Naive B cell (primary cell): ENCODE measurements around the gene ZNF580. TPM values are rescaled to one million over a fixed set of nuclear protein-coding genes. Genes with fewer than 3 reads are reported as not detected.
A peak's percentile ranks its signal among the peaks of the same experiment; 100 is the strongest.

ENCODE experiments used
- ATAC-seq, 2 donors: fragments of 150-1000 bp; cut with Tn5 transposase; 2 replicates each; pipeline ENCODE4 v1.10.0; 2021; ENCODE audit warnings: low read depth in 2 of 2, mild to moderate bottlenecking in 2 of 2, moderate library complexity in 2 of 2
- DNase-seq: peaks from one replicate; pipeline ENCODE4 v3.0.0; 2022
- H3K27ac Mint-ChIP-seq, 6 donors: one replicate each; pipeline ENCODE4 v1.8.0; 2020 to 2022; ENCODE audit warnings: mild to moderate bottlenecking in 6 of 6, mixed read lengths in 6 of 6, moderate library complexity in 5 of 6, inconsistent platforms in 2 of 6
- H3K27me3 Mint-ChIP-seq, 3 donors: one replicate each; pipeline ENCODE4 v1.8.0; 2021 to 2022; ENCODE audit warnings: mixed read lengths in 3 of 3, mild to moderate bottlenecking in 1 of 3
- H3K36me3 Mint-ChIP-seq, 2 donors: one replicate each; pipeline ENCODE4 v1.8.0; 2020 to 2022; ENCODE audit warnings: mixed read lengths in 2 of 2, inconsistent platforms in 1 of 2, mild to moderate bottlenecking in 1 of 2
- H3K4me1 Mint-ChIP-seq, 3 donors: one replicate each; pipeline ENCODE4 v1.8.0; 2020 to 2022; ENCODE audit warnings: mixed read lengths in 3 of 3, inconsistent platforms in 1 of 3, mild to moderate bottlenecking in 1 of 3, moderate library complexity in 1 of 3
- H3K4me3 Mint-ChIP-seq, 8 donors: one replicate each; pipeline ENCODE4 v1.8.0; 2020 to 2022; ENCODE audit warnings: mild to moderate bottlenecking in 8 of 8, mixed read lengths in 8 of 8, moderate library complexity in 8 of 8, inconsistent platforms in 2 of 8
- H3K9me3 Mint-ChIP-seq, 7 donors: one replicate each; pipeline ENCODE4 v1.8.0; 2020 to 2022; ENCODE audit warnings: mixed read lengths in 7 of 7, mild to moderate bottlenecking in 5 of 7, inconsistent platforms in 2 of 7, moderate library complexity in 1 of 7
- polyA plus RNA-seq, 6 donors: library from polyadenylated mRNA; unstranded; fragments of 300-500 nt; fragmentation: Illumina TruSeq; gene quantifications; one replicate each; pipeline ENCODE4 v1.2.3, GENCODE V29; 2021; ENCODE audit warnings: low read depth in 6 of 6

Gene ZNF580
- polyA plus RNA-seq, 6 donors from 2014 or later: 28.4 to 54.2 (median 31.5) TPM

DNA sequence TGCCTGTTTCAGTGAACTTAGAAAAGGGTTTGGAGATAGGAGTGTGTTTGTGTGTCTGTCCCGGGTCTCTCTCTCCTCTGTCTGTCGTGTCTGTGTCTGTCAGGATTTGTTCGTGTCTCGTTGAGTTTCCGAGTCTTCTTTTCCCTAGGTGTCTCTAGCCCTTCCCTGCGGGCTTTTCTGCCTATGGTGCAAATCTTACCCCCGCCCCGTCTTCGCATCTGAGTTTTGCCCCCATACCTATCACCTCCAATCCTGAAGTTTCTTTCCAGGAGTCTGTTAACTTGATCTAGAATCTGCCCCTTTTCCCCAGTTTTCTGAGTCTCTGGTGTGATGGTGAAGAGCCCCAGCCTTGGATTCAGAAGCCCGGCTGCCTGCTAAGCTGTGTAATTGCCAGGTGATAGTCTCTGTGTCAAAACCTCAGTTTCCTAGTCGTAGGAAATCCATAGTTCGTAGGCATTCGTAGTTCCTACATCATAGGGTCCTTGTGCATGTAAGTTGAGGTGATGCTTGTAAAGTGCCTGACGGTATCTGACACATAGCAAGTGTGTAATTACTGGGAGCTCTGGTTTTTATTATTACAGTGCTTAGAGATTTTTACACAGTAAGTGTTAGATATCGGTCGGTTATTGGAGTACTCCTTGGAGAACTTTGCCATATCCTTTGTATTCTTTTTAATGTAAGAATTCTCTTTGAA is 35.0 kb downstream of the ZNF580 start:
- H3K4me3 Mint-ChIP-seq: peak overlapping the region; percentile 95 to 100 (median 96)
- peak overlapping the region; percentile 85 to 99 (median 96) for H3K27ac Mint-ChIP-seq
- no peak for ATAC-seq
- peaks cover 57 to 83% (median 77%) of the 10 kb centered on the region in 3 donors for H3K4me1 Mint-ChIP-seq
- H3K36me3 Mint-ChIP-seq: peaks cover 3 to 19% of the 10 kb centered on the region in 2 donors
- no peaks in the 10 kb centered on the region for H3K9me3 Mint-ChIP-seq
- DNase-seq: no peak
- H3K27me3 Mint-ChIP-seq: no peaks in the 10 kb centered on the region

GRCh38 chr19:55676383-55676782 is 35.6 kb downstream of the ZNF580 start:
- no peak for DNase-seq
- peak overlapping the region in 5 of 6 donors; percentile 31 to 97 (median 91) for H3K27ac Mint-ChIP-seq
- H3K4me1 Mint-ChIP-seq: peaks cover 52 to 79% (median 71%) of the 10 kb centered on the region in 3 donors
- H3K4me3 Mint-ChIP-seq: peak overlapping the region; percentile 35 to 100 (median 95)
- no peaks in the 10 kb centered on the region for H3K9me3 Mint-ChIP-seq
- peaks cover 3 to 22% of the 10 kb centered on the region in 2 donors for H3K36me3 Mint-ChIP-seq
- ATAC-seq: no peak
- no peaks in the 10 kb centered on the region for H3K27me3 Mint-ChIP-seq

GRCh38 chr19:55676889-55677505 is 36.2 kb downstream of the ZNF580 start:
- peaks cover 3 to 22% of the 10 kb centered on the region in 2 donors for H3K36me3 Mint-ChIP-seq
- DNase-seq: no peak
- H3K27ac Mint-ChIP-seq: peak overlapping the region; percentile 53 to 98 (median 96)
- ATAC-seq: no peak
- H3K9me3 Mint-ChIP-seq: no peaks in the 10 kb centered on the region
- peak overlapping the region; percentile 88 to 100 (median 95) for H3K4me3 Mint-ChIP-seq
- peaks cover 49 to 75% (median 66%) of the 10 kb centered on the region in 3 donors for H3K4me1 Mint-ChIP-seq
- no peaks in the 10 kb centered on the region for H3K27me3 Mint-ChIP-seq

DNA sequence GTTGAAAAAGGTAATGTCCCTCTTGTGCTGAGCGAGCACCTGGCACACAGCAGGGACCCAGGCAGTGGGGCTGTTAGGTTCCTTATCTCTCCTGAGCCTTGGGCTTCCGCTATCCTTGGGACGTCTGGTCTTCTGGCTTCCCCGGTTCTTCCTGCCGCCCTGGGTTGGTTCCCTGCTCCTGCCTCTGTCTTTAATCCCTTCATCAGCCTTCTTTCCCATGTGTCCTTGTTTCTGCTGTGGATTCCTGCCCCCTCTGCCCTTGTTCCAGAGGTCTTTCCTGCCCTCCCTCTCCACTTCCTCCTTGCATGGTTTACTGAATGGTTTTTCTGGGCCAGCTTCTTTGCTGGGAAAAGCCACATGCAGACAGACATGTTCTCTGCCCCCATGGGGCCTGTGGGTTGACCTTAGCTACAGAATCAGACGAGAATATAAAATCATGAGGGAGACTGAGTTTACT is 36.8 kb downstream of the ZNF580 start:
- Mint-ChIP-seq H3K9me3 (no peaks in the 10 kb centered on the region), H3K4me1 (peaks cover 52 to 71% (median 64%) of the 10 kb centered on the region in 3 donors), H3K36me3 (peaks cover 3 to 22% of the 10 kb centered on the region in 2 donors), H3K27me3 (no peaks in the 10 kb centered on the region), H3K27ac (peak overlapping the region; percentile 96 to 99 (median 97)), H3K4me3 (peak overlapping the region; percentile 83 to 99 (median 95))
- ATAC-seq: no peak
- DNase-seq: no peak

DNA sequence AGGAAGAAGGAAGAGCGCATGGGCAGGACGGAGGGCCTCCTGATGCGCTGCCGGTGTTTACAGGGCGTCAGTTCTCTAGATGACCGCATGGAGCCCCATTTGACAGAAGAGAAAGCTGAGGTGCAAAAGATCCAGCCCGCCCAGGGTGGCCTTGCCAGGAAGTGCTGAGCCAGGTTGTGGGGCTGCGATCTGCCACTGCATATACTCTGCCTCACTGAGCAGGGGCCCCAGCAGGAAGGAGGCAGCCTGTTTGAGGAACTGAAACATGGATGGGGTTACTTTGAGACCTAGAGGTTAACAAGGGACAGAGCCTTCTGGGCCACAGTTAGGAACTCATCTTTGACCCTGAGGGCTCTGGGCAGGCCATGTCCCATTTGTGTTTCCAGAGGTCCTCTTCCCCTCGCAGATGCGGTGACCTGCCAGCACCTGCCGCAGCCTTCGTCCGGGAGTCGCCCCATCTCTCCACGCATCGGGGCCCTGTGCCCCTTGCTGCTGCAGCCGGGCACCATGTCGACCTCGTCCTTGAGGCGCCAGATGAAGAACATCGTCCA is 37.4 kb downstream of the ZNF580 start:
- H3K27ac Mint-ChIP-seq: peak overlapping the region; percentile 96 to 99 (median 97)
- peaks cover 52 to 70% (median 63%) of the 10 kb centered on the region in 3 donors for H3K4me1 Mint-ChIP-seq
- no peaks in the 10 kb centered on the region for H3K9me3 Mint-ChIP-seq
- DNase-seq: peak; percentile 90
- ATAC-seq: peak; percentile 85 to 88
- H3K27me3 Mint-ChIP-seq: no peaks in the 10 kb centered on the region
- H3K36me3 Mint-ChIP-seq: peaks cover 3 to 22% of the 10 kb centered on the region in 2 donors
- H3K4me3 Mint-ChIP-seq: peak overlapping the region; percentile 83 to 99 (median 95)

DNA sequence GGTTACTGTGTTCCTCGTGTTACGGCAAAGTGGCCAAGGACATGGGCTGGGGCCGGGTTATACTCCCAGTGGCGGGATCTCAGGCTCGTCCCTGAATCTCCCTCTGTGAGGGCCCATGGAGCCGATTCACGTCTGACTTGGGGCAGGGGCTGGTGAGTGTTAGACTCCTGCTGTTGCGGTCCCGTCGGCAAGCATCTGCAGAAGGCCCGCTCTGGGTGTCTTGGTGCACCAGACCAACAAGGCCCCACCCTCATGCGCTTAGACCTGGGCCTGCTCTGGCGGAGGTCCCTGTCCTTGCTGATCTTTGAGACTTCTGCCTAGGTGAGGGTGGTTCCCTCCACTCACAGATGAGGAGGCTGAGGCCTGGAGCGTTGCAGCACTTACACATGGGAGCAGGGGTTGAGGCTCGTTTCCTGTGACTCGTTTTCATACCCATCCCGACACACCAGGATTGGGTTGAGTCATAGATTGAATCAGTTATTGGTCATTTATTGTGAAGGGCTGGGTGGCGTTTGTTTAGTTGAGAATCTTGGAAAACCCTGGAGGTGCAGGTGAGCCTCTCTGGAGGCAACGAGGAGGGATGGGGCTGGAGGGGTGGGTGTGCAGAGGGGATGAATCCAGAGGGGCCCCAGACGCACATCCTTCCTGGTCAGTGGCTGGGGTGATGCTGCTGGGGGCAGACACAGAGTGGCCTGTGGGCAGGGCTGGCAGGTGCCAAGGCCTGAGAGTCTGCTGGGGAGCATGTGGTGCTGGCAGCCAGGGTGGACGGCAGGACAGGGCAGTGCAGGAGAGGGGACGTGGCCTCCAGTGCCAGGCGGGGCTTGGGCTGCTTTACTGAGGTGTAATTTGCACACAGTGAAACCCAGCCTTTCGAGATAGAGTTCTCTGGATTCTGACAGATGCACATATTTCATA is 38.8 kb downstream of the ZNF580 start:
- Mint-ChIP-seq H3K27ac (peak overlapping the region in 5 of 6 donors; percentile 79 to 97 (median 96)), H3K9me3 (no peaks in the 10 kb centered on the region), H3K4me3 (peak overlapping the region in 6 of 8 donors; percentile 19 to 95 (median 56)), H3K4me1 (peaks cover 48 to 66% (median 66%) of the 10 kb centered on the region in 3 donors), H3K27me3 (no peaks in the 10 kb centered on the region), H3K36me3 (peaks cover 8 to 22% of the 10 kb centered on the region in 2 donors)
- DNase-seq: no peak
- ATAC-seq: no peak

- DNase-seq (no peak), ATAC-seq (no peak)
- no peaks in the 10 kb centered on the region for H3K9me3 Mint-ChIP-seq
- peak overlapping the region in 5 of 6 donors; percentile 26 to 96 (median 53) for H3K27ac Mint-ChIP-seq
- peak overlapping the region in 2 of 8 donors; percentile 19 to 95 for H3K4me3 Mint-ChIP-seq
- no peaks in the 10 kb centered on the region for H3K27me3 Mint-ChIP-seq
- peaks cover 47 to 66% (median 64%) of the 10 kb centered on the region in 3 donors for H3K4me1 Mint-ChIP-seq
- H3K36me3 Mint-ChIP-seq: peaks cover 8 to 17% of the 10 kb centered on the region in 2 donors
Measured at GRCh38 chr19:55680339-55681130, 39.7 kb downstream of the ZNF580 start.

GRCh38 chr19:55681131-55682092 is 40.6 kb downstream of the ZNF580 start:
- Mint-ChIP-seq H3K27me3 (no peaks in the 10 kb centered on the region), H3K27ac (peak overlapping the region in 2 of 6 donors; percentile 24 to 96), H3K9me3 (no peaks in the 10 kb centered on the region), H3K36me3 (peaks cover 8 to 13% of the 10 kb centered on the region in 2 donors), H3K4me3 (no peak overlapping the region), H3K4me1 (peaks cover 48 to 63% (median 61%) of the 10 kb centered on the region in 3 donors)
- ATAC-seq (no peak), DNase-seq (no peak)

DNA sequence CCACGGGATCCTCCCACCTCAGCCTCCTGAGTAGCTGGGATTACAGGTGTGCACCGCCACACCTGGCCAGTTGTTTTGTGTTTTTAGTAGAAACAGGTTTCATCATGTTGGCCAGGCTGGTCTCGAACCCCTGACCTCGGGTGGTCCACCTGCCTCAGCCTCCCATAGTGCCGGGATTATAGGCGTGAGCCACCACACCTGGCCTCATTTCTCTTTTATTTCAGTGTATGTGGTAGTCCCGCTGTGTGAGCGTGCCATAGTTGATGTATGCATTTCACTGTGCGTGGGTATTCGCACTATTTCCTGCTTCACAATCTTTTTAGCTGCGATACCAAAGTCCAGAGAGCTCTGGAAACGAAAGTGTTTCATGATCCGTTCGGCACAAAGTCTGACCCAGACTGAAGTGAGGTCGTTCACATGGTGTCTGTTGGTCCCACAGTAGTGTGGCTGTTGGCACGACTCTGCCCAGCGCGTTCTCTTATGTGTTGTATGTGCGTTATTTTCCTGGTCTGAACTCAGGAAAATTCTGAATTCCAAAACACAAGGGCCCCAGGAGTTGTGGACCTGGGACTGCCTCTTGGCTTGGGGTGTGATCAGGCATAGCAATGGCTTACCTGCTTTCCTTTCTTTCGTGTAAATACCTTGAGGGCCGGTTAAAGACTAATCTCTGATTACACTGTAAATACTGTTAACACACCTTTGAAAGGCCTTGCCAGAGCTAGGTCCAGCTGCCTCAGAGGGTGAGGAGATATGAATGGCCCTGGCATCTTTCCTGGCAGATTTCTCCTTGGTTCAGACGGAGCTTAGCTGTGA is 42.9 kb downstream of the ZNF580 start:
- no peak for ATAC-seq
- DNase-seq: no peak
- H3K27ac Mint-ChIP-seq: peak overlapping the region in 3 of 6 donors; percentile 15 to 51 (median 20)
- no peaks in the 10 kb centered on the region for H3K27me3 Mint-ChIP-seq
- H3K9me3 Mint-ChIP-seq: no peaks in the 10 kb centered on the region
- no peak overlapping the region for H3K4me3 Mint-ChIP-seq
- peaks cover 45 to 57% (median 47%) of the 10 kb centered on the region in 3 donors for H3K4me1 Mint-ChIP-seq
- H3K36me3 Mint-ChIP-seq: peaks cover 4 to 7% of the 10 kb centered on the region in 2 donors

DNA sequence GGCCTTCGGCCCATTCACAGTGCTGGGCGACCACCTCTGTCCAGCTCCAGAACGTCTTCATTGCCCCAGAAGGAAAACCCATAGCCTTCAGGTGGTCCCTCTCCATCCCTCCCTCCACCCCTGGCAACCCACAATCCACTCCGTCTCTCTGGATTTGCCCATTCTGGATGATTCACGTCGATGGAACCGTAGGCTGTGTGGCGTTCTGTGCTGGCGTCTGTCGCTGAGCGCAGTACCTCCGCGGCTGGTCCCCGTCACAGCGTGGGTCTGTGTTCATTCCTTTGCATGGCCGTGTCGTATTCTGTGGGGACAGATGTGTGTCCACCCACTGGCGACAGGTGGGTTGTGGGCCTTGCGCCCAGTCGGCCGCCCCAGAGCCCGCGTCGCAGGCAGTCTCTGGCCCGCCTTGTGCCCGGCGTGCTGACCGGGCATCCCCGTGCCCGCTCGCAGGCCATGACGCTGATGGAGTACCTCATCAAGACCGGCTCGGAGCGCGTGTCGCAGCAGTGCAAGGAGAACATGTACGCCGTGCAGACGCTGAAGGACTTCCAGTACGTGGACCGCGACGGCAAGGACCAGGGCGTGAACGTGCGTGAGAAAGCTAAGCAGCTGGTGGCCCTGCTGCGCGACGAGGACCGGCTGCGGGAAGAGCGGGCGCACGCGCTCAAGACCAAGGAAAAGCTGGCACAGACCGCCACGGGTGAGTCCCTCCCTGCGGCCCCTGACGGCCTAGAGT is 44.3 kb downstream of the ZNF580 start:
- Mint-ChIP-seq H3K9me3 (no peaks in the 10 kb centered on the region), H3K4me3 (no peak overlapping the region), H3K36me3 (peaks cover 4 to 7% of the 10 kb centered on the region in 2 donors), H3K27me3 (no peaks in the 10 kb centered on the region), H3K4me1 (peaks cover 32 to 48% (median 43%) of the 10 kb centered on the region in 3 donors), H3K27ac (peak overlapping the region in 1 of 6 donors; percentile 72)
- DNase-seq: no peak
- no peak for ATAC-seq
